ENCODE data around the gene MYOZ2.

MYOZ2 gene

GRCh38 chr4:119135721-119136121 lies at the start of gene MYOZ2:
TSS of gene MYOZ2 (plus strand) at chr4:119135832. CDS start at chr4:119136526, 694 bp downstream.
- DNase-seq, result no peak

DNA sequence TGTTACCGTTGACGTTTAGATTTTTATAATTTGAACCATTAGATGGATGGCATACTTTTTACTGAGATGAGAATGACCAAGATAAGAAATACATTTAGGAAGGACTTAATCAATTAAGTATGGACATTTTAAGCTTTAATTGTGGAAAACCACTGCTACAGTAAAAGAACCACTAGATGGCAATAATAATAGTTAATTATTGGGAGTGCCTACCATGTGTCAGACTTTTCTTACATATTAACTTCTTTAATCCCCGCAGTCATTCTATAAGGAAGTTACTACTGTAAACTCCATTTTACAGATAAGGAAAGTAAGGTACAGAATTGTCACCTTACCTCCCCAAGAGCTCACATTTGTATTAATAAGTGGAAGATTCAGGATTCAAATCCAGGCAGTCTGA lies 48.5 kb upstream of the MYOZ2 start:
- peak in 1 of 2 experiments; percentile 12 for DNase-seq

- no peak for DNase-seq
Measured at GRCh38 chr4:119087656-119088055, 48.0 kb upstream of the MYOZ2 start.

- DNase-seq, result no peak
Measured at GRCh38 chr4:119093042-119093827, 42.4 kb upstream of the MYOZ2 start.

- no peak for DNase-seq
Measured at GRCh38 chr4:119097282-119097900, 38.2 kb upstream of the MYOZ2 start.

DNA sequence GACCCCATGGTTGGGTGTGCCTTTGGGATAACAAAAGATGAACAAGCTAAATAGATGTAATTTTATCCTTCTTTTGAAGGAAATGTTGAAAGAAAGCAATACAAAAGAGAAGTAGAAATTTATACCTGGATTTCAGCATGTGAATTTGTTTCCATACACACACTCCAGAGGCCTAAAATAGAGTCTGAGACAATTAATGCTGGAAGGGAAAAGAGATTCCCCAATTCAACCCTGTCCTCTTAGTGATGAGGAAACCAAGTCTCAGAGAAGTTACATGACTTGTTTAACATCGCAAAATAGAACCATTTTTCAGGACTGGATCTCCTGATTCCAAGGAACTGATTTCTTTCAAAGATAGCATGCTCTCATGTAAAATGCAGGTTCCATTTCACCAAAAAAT lies 37.3 kb upstream of the MYOZ2 start:
- DNase-seq, result no peak

DNA sequence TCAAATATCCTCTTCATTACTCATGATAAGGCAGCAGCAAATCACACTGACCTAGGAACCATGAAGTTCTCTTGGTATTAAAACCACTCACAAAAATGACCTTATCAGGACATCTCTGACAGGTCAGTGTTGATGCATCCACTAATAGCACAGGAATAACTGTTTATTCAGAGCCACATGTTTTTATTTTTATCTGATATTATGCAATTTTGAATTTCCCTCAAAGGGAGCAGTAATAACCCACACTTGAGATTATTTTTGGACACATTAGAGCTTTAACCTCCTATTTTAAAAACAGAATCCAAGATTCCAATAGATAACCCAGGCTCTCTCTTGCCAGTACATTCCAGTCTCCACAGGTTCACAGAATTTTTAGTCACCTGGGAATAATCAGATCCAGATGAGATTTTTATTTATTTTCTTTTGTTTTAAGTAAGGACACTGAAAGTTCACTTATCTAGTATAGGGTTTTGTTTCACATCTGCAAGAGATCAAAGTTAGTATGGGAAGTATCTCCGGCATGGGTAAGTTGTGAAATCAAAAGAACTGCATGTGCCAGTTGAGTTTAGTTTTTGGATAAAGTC lies 36.3 kb upstream of the MYOZ2 start:
- DNase-seq, result no peak

- DNase-seq, result peak; percentile 8 to 9
Measured at GRCh38 chr4:119100655-119101054, 35.0 kb upstream of the MYOZ2 start.

DNA sequence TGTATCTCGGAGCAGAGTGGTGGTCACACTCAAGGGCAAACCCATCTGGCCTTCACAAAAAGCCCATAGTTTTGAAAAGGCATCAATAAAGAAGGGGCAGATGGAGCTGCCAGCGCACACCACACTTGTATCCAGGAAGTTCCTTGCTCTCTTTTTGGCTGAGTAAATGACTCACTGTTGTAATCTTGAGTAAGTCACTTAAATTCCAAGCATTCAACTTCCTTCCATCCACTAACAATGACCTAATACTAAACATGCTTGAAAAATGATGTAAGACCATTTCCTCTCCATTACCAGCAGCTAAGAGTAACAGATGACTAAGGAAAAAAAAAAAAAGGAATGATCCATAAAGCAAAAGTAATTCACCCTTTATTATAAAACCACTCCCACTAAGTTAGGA lies 32.4 kb upstream of the MYOZ2 start:
- peak; percentile 86 to 92 for DNase-seq

DNA sequence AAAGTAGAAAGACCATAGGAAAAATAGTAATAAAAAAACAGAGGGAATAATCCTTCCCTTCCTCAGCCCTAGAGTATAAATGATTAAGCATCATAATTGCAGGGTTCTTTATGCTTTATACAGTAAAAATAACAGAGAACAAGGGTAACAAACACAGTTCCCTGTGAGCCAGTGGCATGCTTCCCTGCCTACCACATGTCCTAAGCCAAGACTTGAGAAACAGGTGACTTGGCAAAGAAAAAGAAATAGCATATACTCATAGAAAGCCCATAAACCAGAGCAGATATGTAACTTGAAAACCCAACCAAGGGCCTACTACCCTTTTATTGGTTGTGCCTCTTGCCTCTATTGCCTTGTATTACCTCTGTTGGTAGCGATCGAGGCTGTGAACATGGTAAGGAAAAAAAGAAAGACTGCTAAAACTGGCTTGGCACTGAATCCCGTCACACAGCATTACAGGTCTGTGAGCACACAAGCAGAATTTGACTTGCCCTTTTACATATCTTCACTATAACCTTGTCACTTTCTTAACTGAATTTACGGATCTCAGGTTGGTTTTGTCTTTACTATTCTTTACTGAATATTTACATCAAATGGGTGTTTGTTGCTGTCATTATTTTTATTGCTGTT lies 30.9 kb upstream of the MYOZ2 start:
- DNase-seq, result no peak

GRCh38 chr4:119105605-119106004 lies 30.0 kb upstream of the MYOZ2 start:
- DNase-seq, result peak in 1 of 2 experiments; percentile 32

GRCh38 chr4:119106036-119107000 lies 29.3 kb upstream of the MYOZ2 start:
- no peak for DNase-seq

- DNase-seq, result no peak
Measured at GRCh38 chr4:119110121-119110520, 25.5 kb upstream of the MYOZ2 start.

DNA sequence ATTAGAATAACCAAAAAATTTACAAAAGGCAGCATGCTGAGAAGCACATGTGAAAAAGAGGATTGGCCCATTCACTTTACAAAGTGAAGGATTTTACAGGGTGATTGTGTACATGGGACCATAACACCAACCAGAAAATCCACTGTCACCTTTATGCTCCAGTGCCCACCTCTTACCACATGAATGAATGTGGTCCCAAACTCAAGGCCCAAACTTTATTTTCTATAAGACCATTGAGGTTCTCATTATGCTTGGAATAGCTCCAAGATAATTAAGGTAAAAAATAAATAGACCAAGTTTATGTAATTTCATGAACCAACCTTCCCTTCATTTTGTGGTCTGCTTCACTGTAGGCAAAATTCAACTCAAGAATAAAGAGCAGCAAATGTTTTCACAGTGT lies 24.3 kb upstream of the MYOZ2 start:
- no peak for DNase-seq

GRCh38 chr4:119113033-119113655 lies 22.5 kb upstream of the MYOZ2 start:
- peak; percentile 81 to 91 for DNase-seq

DNA sequence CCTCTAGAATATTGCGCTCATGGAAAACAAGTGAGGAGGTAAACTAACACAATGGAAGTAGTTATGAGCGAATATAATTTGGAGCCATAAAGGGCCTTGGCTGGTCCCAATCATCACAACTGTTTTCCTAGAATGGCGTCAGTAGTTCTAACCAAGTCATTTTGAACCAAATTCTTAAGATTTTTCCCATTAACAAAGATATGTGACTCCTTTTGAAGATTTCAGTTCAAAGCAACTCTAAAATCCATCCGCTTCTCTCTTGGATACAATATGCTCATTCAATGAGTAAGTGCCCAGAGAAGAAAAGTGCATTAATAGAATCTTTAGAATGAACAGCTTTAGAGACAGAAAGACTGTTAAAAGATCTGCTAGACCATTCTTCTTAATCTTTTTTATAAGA lies 19.6 kb upstream of the MYOZ2 start:
- DNase-seq, result no peak

DNA sequence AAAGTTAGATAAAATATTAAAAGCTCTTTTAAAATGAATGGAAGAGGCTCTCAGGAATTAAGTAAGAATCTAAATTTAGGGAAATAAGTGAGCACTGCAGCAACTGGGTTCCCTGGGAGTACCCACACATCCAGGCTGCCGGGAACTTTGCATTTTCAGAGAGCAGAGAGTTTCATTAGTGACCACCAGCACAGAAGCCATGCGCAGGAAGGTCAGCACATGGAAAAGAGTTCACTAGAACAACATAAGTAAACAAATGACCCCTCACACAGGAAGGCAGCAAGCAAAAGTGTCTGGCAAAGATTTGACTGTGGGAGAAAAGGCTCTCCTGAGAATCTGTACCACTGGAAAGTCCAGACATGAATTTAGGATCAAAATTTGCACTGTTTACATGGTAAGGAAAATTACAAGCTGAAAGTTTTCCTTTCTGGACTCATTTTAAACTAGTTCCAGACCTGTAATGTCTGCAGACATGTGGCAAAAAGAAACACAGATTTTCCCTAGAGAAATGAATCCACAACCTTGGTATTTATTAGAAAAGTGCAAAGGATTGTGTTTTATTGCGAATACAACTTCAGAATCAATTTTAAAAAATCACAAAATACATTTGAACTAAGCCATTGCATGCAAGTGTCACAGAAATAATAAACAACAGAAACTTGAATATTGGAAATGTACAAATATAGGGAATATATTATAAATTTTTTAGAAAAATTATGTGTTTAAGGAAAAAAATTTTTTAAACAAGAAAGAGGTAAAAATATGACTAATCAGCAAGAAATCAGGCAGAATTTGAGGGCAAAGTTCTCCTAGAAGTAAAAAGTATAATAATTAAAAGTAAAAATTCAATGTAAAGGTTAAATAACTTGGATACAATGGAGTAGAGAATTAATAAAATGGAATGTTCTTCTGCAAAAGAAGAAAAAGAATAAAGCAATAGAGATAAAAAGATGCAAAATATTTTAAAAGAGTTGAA lies 18.4 kb upstream of the MYOZ2 start:
- no peak for DNase-seq

GRCh38 chr4:119118397-119118796 lies 17.2 kb upstream of the MYOZ2 start:
- DNase-seq, result peak; percentile 27 to 55

GRCh38 chr4:119124352-119124751 lies 11.3 kb upstream of the MYOZ2 start:
- DNase-seq, result no peak

DNA sequence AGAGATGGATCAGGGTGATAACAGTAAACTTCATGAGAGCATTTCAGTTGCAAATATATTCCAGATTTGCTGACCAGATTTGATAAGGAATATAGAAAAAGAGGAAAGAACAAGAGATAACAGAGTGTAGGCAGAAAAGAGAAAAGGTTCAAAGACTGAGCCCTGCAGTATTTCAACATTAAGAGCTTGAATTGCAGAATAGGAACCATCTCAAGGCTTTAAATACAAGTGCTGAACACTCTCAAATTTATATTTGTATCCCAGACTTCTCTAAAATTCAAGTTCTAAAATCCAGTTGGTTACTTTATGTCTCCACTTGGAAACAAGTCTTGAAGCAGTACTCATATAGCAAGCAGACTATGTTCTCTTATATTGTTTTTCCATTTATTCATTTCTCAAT lies 9.7 kb upstream of the MYOZ2 start:
- no peak for DNase-seq

DNA sequence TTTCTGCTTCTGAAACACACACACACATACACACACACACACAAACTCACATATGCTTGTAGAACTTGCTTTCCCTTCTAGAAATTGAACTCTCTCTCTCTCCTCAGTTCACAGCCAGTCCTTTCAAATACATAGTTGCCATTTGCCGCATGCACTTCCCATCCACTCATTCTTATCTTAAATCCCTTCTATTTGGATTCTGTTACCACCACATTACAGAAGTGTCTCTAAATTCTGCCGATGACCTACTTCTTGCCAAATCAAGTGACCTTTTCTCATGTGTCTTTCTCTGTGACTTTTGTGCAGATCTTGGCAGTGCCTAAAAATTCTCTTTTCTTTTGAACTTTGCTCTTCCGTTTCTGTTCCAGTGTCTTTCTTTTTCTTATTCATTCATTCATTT lies 7.5 kb upstream of the MYOZ2 start:
- DNase-seq, result no peak
